Panc1 (cell line): Measurements from ENCODE around the gene CCBE1. TPM values are rescaled to one million over a fixed set of nuclear protein-coding genes. Genes with fewer than 3 reads are reported as not detected.

Experiments used
- ATAC-seq: fragments of 200-7000 bp; cut with Tn5 transposase; 2 replicates; pipeline ENCODE4 v1.9.1; 2020; ENCODE audit warnings: mild to moderate bottlenecking, moderate library complexity
- BruUV-seq: library from RNA; stranded (reverse); fragments of 400-500 nt; replicated peaks from 2 replicates; lab custom pipeline; 2021; lab: Mats Ljungman, UMichigan
- CTCF ChIA-PET: fragments of 300-600 bp; sonication (Branson Sonifier 250); formaldehyde crosslinking; loops from one replicate; lab custom pipeline; 2022; ENCODE audit warnings: antibody characterized with exemption; lab: Charles Lee
- POLR2A ChIA-PET: fragments of 300-600 bp; sonication (Branson Sonifier 250); formaldehyde crosslinking; loops from one replicate; lab custom pipeline; 2022; ENCODE audit warnings: antibody characterized with exemption; lab: Charles Lee
- DNase-seq: peaks from one replicate; pipeline ENCODE4 v3.0.0-alpha.2; 2010; ENCODE audit warnings: low read depth, low spot score
- H3K27ac ChIP-seq: 2 replicates; pipeline ENCODE4 v1.5.1; 2011; ENCODE audit warnings: mild to moderate bottlenecking, low read length, inconsistent platforms
- H3K27me3 ChIP-seq: fragments of 200-500 bp; sonication (Bioruptor generic); 2 replicates; pipeline ENCODE4 v1.6.0; 2014; ENCODE audit warnings: low read length, inconsistent platforms; ENCODE audit not compliant: control insufficient read depth, insufficient read depth
- H3K36me3 ChIP-seq: fragments of 200-500 bp; sonication (Bioruptor generic); 2 replicates; pipeline ENCODE4 v1.5.1; 2014; ENCODE audit warnings: inconsistent platforms, mild to moderate bottlenecking, low read length, moderate library complexity; ENCODE audit not compliant: control insufficient read depth, insufficient read depth
- H3K4me1 ChIP-seq: 2 replicates; pipeline ENCODE4 v1.5.1; 2011; ENCODE audit warnings: inconsistent platforms, mild to moderate bottlenecking, low read length, moderate library complexity; ENCODE audit not compliant: control insufficient read depth, insufficient read depth
- H3K4me3 ChIP-seq, 2 experiments: 2 replicates each; pipeline ENCODE4 v1.5.1; 2011 to 2012; ENCODE audit warnings: low read depth in 2 of 2, low read length in 2 of 2, mild to moderate bottlenecking in 2 of 2, inconsistent platforms in 1 of 2, moderate library complexity in 1 of 2
- H3K9me3 ChIP-seq: fragments of 200-500 bp; sonication (Bioruptor generic); 2 replicates; pipeline ENCODE4 v1.5.1; 2014; ENCODE audit warnings: low read depth, mild to moderate bottlenecking, inconsistent platforms, low read length, moderate library complexity; ENCODE audit not compliant: control insufficient read depth, insufficient read depth
- CTCF ChIP-seq: fragments of 450-650 bp; IDR thresholded peaks from 2 replicates; pipeline ENCODE4 v1.5.1; 2017; ENCODE audit warnings: mild to moderate bottlenecking
- POLR2AphosphoS5 ChIP-seq: IDR thresholded peaks from 2 replicates; pipeline ENCODE4 v1.6.1; 2012; ENCODE audit warnings: mild to moderate bottlenecking, low read depth, low read length, moderate library complexity
- REST ChIP-seq, 2 experiments: IDR thresholded peaks; 2 replicates each; pipeline ENCODE4 v1.6.1; 2011 to 2012; ENCODE audit warnings: low read depth in 2 of 2, control low read depth in 1 of 2, low read length in 1 of 2, mild to moderate bottlenecking in 1 of 2, moderate library complexity in 1 of 2; ENCODE audit not compliant: insufficient read depth in 1 of 2
- SIN3A ChIP-seq: IDR thresholded peaks from 2 replicates; pipeline ENCODE4 v1.6.1; 2012; ENCODE audit warnings: low read depth, mild to moderate bottlenecking, low read length, moderate library complexity, borderline replicate concordance; ENCODE audit not compliant: insufficient read depth
- TCF7L2 ChIP-seq: IDR thresholded peaks from 2 replicates; pipeline ENCODE4 v1.6.1; 2011; ENCODE audit warnings: mild to moderate bottlenecking, low read depth, low read length, inconsistent platforms
- in situ Hi-C: cut with HindIII; loops from 2 replicates; pipeline ENCODE4 v1.10.0; 2016; ENCODE audit warnings: low sequenced_read_pairs, low pct_unique_long_range_greater_than_20kb
- intact Hi-C: fragments of 100-400 bp; cut with micrococcal nuclease; formaldehyde crosslinking; loops from one replicate; pipeline ENCODE4 v1.10.0; 2022; ENCODE audit not compliant: unreplicated experiment
- total RNA-seq: library from RNA; stranded (reverse); gene quantifications from one replicate; pipeline ENCODE4 v1.2.1, GENCODE V29; 2021; ENCODE audit not compliant: unreplicated experiment

The CCBE1 gene
- total RNA-seq, 1 experiment from 2014 or later: 0.13 TPM

- DNase-seq: no peak
- CTCF ChIA-PET: no interaction called here
- no TSS peak for BruUV-seq
- Histone ChIP-seq H3K4me1 (no peaks in the 10 kb centered on the region), H3K36me3 (no peaks in the 10 kb centered on the region), H3K9me3 (no peaks in the 10 kb centered on the region), H3K4me3 (no peak overlapping the region), H3K27ac (no peak overlapping the region), H3K27me3 (no peaks in the 10 kb centered on the region)
- intact Hi-C loops: no loop called here
- POLR2A ChIA-PET: no interaction called here
- in situ Hi-C loops: no loop called here
- TF ChIP-seq TCF7L2: no peak
- no peak for ATAC-seq
These were observed 22.9 kb downstream of the CCBE1 start for GRCh38 chr18:59674186-59674902.

GRCh38 chr18:59672235-59672711, 24.9 kb downstream of the CCBE1 start:
- TF ChIP-seq POLR2AphosphoS5 (no peak), REST (IDR thresholded peaks at IDR 0.05; ENCODE audit: insufficient read depth in 1 of 2, low read depth in 2 of 2, low read length in 1 of 2) (no peak), TCF7L2 (no peak), SIN3A (no peak), CTCF (no peak)

GRCh38 chr18:59671551-59671950, 25.7 kb downstream of the CCBE1 start:
- intact Hi-C loops (no loop called here), in situ Hi-C loops (no loop called here)
- ATAC-seq (no peak), DNase-seq (no peak)
- no peaks in the 10 kb centered on the region for H3K4me1 ChIP-seq
- CTCF ChIA-PET: no interaction called here
- POLR2A ChIA-PET: interaction anchor here (0.6 kb wide), 1 partner anchor 19 kb away, joined by 3 read pairs; no protein-coding TSS in a partner anchor
- H3K27me3 ChIP-seq: no peaks in the 10 kb centered on the region
- H3K4me3 ChIP-seq: no peak overlapping the region
- no peak overlapping the region for H3K27ac ChIP-seq
- no peaks in the 10 kb centered on the region for H3K36me3 ChIP-seq
- BruUV-seq: no TSS peak
- no peaks in the 10 kb centered on the region for H3K9me3 ChIP-seq
- TF ChIP-seq TCF7L2 (no peak), SIN3A (no peak), REST (IDR thresholded peaks at IDR 0.05; ENCODE audit: insufficient read depth in 1 of 2, low read depth in 2 of 2, low read length in 1 of 2) (no peak), CTCF (no peak), POLR2AphosphoS5 (no peak)

More at GRCh38 chr18:59672235-59672711, 24.9 kb downstream of the CCBE1 start:
- Histone ChIP-seq H3K4me3 (no peak overlapping the region), H3K27ac (no peak overlapping the region), H3K9me3 (no peaks in the 10 kb centered on the region), H3K4me1 (no peaks in the 10 kb centered on the region), H3K36me3 (no peaks in the 10 kb centered on the region), H3K27me3 (no peaks in the 10 kb centered on the region)
- ATAC-seq: no peak
- intact Hi-C loops: no loop called here
- ChIA-PET POLR2A (interaction anchor here (0.6 kb wide), 1 partner anchor 18 kb away, joined by 3 read pairs; no protein-coding TSS in a partner anchor), CTCF (no interaction called here)
- no peak for DNase-seq
- in situ Hi-C loops: no loop called here
- no TSS peak for BruUV-seq
